ENCODE measurements around the gene WFDC6.

WFDC6 gene

GRCh38 chr20:45515147-45515913 is 24.0 kb downstream of the WFDC6 start, which contains the start of gene SPINT3:
Gene SPINT3 (minus strand): TSS chr20:45515622. CDS start chr20:45515608, 14 bp downstream.
- DNase-seq (ENCODE audit: low spot score): no peak

GRCh38 chr20:45510242-45510862 is 28.9 kb downstream of the WFDC6 start:
- no peak for DNase-seq (ENCODE audit: low spot score)

- DNase-seq (ENCODE audit: low spot score): no peak
Measured at GRCh38 chr20:45509091-45509490, 30.2 kb downstream of the WFDC6 start.

GRCh38 chr20:45508068-45508886 is 31.0 kb downstream of the WFDC6 start:
- DNase-seq (ENCODE audit: low spot score): peak; percentile 56

GRCh38 chr20:45507011-45507820 is 32.1 kb downstream of the WFDC6 start:
- peak; percentile 41 for DNase-seq (ENCODE audit: low spot score)

- DNase-seq (ENCODE audit: low spot score): no peak
Measured at GRCh38 chr20:45506398-45506797, 32.9 kb downstream of the WFDC6 start.

- no peak for DNase-seq (ENCODE audit: low spot score)
Measured at GRCh38 chr20:45503403-45503802, 35.9 kb downstream of the WFDC6 start.

- no peak for DNase-seq (ENCODE audit: low spot score)
Measured at GRCh38 chr20:45502561-45502960, 36.7 kb downstream of the WFDC6 start.

GRCh38 chr20:45501600-45501999 is 37.7 kb downstream of the WFDC6 start:
- DNase-seq (ENCODE audit: low spot score): no peak

GRCh38 chr20:45500022-45500421 is 39.3 kb downstream of the WFDC6 start:
- peak; percentile 76 for DNase-seq (ENCODE audit: low spot score)

- peak; percentile 33 for DNase-seq (ENCODE audit: low spot score)
Measured at GRCh38 chr20:45497971-45498494, 41.2 kb downstream of the WFDC6 start.

GRCh38 chr20:45496166-45496565 is 43.1 kb downstream of the WFDC6 start:
- DNase-seq (ENCODE audit: low spot score): no peak

- no peak for DNase-seq (ENCODE audit: low spot score)
Measured at GRCh38 chr20:45495501-45495941, 43.8 kb downstream of the WFDC6 start.

GRCh38 chr20:45489083-45489531 is 50.2 kb downstream of the WFDC6 start:
- DNase-seq (ENCODE audit: low spot score): no peak

- DNase-seq (ENCODE audit: low spot score): no peak
Measured at GRCh38 chr20:45487231-45487635, 52.0 kb downstream of the WFDC6 start.

GRCh38 chr20:45485388-45485787 is 53.9 kb downstream of the WFDC6 start:
- no peak for DNase-seq (ENCODE audit: low spot score)

GRCh38 chr20:45484676-45485075 is 54.6 kb downstream of the WFDC6 start:
- DNase-seq (ENCODE audit: low spot score): no peak
